HG02763 (cell line): ENCODE data around the gene WDR90.
A peak's percentile ranks its signal among the peaks of the same experiment; 100 is the strongest.

Source experiments
- ATAC-seq: cut with Tn5 transposase; IDR thresholded peaks from one replicate; pipeline ENCODE4 v1.9.1; 2021; ENCODE audit warnings: mild to moderate bottlenecking, moderate library complexity; ENCODE audit not compliant: unreplicated experiment

Gene WDR90

DNA sequence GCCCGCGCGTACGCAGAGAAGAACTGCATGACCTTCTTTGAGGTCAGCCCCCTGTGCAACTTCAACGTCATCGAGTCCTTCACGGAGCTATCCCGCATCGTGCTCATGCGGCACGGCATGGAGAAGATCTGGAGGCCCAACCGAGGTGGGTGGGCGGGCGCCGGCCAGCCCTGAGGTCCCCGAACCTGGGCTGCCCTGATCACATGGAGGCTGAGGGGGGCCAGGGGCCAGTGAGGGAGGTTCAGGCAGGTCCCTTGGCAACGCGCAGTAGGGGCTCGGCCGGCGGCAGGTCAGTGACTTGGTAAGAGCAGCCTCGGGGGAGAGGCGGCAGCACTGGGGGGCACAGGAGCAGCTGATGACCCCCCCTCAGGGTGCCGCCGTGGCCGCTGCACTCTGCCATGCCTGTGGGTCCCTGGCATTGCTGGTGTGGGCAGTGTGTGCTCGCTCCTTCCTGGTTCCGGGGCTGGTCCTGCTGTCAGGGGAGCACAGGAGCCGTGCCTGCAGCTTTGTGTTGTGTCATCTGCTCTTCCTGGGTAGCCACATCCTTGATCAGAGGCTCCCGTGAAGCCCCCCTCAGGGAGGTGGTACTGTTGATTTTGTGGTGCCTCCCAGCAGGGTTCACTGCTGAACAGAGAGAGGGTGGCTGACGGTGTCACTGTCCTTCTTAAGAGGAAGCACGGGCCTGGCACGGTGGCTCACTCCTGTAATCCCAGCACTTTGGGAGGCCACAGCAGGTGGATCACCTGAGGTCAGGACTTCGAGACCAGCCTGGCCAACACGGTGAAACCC is 23.0 kb upstream of the WDR90 start:
- ATAC-seq = no peak

DNA sequence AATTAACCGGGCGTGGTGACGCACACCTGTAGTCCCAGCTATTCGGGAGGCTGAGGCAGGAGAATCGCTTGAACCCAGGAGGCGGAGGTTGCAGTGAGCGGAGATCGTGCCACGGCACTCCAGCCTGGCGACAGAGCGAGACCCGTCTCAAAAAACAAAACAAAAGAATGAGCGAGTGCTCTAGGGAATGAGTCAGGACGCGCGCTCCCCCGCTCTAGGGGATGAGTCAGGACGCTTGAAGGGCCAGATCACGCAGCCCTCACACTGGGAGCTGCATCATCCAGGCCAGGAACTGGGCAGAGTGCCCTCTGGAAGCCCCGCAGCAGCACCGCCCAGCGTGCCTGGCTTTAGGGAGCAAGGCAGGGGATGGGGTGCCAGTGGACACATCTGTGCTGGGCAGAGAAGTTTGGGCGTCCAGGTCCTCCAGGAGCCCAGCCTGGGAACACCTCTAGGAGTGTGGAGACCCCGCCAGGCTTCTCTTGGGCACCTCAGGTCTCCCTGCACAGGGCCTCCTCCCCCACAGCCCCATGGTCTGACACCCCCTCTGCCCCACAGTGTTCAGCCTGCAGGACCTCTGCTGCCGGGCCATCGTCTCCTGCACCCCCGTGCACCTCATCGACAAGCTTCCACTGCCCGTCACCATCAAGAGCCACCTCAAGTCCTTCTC is 22.2 kb upstream of the WDR90 start:
- ATAC-seq = no peak

DNA sequence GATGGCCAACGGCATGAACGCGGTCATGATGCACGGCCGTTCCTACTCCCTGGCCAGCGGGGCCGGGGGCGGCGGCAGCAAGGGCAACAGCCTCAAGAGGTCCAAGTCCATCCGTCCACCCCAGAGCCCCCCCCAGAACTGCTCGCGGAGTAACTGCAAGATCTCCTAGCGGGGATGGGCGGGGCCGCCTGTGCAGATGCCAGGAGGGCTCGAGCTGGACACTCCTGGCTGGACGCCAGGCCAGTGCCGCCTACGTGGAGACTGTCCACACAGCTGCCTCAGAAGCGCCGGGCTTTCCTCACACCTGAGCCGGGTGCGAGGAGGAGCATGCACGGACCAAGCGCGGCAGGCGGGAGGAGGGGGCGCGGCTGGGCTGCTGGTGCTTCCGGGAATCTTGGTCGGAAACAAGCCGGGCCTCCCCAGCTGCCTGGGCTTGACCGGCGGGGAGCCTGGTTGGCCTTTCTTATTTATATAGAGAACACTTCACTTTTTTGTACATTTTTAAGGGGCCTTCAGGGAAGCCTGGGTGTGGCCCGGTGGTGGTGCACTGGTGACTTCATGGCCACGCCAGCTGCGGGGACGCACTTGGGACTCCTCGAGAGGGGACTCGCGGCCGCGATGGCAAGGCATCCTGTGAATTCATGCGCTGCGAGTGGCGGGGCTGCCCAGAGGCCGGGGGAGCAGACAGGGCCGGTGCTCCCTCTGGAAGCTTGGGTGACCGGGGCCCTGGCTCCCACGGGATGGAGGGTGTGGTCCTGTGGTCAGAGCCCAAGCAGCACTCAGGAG is 21.5 kb upstream of the WDR90 start:
- ATAC-seq = no peak

- no peak for ATAC-seq
These were observed 20.7 kb upstream of the WDR90 start for GRCh38 chr16:628321-629061.

- ATAC-seq = no peak
These were observed 19.9 kb upstream of the WDR90 start for GRCh38 chr16:629185-629832.

GRCh38 chr16:629833-630248 is 19.3 kb upstream of the WDR90 start:
- ATAC-seq = no peak

GRCh38 chr16:630249-630814 is 18.8 kb upstream of the WDR90 start:
- no peak for ATAC-seq

DNA sequence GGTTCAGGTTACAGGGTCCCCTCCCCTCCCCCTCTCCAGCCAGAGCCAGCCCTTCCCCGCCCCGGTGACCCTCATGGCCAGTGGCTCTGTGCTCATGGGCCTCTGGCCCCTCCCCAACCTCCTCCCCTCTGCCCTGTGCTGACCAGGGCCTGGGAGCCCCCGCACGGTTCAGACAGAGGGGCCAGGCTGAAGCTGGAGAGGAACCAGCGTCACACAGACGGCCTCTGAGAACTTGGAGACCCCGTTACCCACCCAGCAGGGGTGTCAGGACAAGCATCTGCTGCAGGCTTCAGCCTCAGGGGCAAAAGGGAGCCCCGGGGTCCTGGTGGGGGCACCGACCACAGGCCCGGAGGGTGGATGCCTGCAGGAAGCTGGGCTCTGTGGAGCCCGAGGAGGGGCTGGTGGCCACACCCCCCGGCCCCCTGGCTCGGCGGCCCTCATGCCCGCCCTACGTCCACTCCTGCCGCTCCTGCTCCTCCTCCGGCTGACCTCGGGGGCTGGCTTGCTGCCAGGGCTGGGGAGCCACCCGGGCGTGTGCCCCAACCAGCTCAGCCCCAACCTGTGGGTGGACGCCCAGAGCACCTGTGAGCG is 18.3 kb upstream of the WDR90 start, which contains the start of gene WFIKKN1:
WFIKKN1 (plus strand) TSS at position 171 of the 591 bp plus-strand sequence; CDS start at position 440, 269 bp downstream.
- ATAC-seq = no peak

DNA sequence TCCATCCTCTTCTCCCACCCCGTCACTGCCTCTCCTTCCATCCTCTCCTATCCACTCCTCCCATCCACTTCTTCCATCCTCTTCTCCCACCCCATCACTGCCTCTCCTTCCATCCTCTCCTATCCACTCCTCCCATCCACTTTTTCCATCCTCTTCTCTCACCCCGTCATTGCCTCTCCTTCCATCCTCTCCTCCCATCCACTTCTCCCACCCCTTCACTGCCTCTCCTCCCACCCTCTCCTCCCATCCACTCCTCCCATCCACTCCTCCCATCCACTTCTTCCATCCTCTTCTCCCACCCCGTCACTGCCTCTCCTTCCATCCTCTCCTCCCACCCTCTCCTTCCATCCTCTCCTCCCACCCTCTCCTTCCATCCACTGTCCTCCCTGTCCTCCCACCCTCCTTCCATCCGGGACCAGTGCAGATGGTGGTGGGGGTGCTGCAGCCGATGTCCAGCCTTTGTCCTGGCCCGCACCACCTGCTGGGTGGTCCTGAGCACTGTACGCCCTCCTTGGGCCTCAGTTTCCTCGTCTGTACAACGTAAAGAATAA is 17.3 kb upstream of the WDR90 start:
- no peak for ATAC-seq

DNA sequence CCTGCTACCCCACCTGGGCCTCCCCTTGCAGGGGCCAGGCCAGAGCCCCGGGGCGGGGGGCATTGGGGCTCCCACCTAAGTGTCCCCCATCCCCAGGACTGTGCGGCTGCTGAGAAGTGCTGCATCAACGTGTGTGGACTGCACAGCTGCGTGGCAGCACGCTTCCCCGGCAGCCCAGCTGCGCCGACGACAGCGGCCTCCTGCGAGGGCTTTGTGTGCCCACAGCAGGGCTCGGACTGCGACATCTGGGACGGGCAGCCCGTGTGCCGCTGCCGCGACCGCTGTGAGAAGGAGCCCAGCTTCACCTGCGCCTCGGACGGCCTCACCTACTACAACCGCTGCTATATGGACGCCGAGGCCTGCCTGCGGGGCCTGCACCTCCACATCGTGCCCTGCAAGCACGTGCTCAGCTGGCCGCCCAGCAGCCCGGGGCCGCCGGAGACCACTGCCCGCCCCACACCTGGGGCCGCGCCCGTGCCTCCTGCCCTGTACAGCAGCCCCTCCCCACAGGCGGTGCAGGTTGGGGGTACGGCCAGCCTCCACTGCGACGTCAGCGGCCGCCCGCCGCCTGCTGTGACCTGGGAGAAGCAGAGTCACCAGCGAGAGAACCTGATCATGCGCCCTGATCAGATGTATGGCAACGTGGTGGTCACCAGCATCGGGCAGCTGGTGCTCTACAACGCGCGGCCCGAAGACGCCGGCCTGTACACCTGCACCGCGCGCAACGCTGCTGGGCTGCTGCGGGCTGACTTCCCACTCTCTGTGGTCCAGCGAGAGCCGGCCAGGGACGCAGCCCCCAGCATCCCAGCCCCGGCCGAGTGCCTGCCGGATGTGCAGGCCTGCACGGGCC is 16.5 kb upstream of the WDR90 start:
- ATAC-seq = no peak

DNA sequence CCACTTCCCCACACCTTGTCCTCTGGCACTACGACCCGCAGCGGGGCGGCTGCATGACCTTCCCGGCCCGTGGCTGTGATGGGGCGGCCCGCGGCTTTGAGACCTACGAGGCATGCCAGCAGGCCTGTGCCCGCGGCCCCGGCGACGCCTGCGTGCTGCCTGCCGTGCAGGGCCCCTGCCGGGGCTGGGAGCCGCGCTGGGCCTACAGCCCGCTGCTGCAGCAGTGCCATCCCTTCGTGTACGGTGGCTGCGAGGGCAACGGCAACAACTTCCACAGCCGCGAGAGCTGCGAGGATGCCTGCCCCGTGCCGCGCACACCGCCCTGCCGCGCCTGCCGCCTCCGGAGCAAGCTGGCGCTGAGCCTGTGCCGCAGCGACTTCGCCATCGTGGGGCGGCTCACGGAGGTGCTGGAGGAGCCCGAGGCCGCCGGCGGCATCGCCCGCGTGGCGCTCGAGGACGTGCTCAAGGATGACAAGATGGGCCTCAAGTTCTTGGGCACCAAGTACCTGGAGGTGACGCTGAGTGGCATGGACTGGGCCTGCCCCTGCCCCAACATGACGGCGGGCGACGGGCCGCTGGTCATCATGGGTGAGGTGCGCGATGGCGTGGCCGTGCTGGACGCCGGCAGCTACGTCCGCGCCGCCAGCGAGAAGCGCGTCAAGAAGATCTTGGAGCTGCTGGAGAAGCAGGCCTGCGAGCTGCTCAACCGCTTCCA is 15.7 kb upstream of the WDR90 start:
- ATAC-seq = no peak

GRCh38 chr16:634051-634670 is 15.0 kb upstream of the WDR90 start:
- ATAC-seq = no peak

DNA sequence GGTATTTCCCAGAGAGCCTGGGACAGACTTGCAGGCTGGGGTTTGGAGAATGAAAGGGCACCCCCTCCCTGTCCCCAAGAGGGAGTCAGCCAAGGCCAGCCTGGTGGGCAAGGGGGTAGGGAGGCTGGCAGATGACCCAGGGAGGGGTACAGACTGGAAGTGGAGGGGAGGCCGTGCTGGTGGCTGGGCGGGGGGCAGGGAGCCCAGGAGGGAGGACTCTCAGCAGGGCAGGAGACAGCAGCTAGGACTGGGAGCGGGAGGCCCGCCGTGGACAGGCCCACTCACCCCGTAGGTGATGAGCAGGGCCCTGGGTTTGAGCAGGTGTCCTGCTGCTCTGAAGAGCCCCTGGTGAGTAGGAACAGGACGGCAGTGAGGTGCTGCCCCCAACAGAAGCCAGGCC is 14.2 kb upstream of the WDR90 start:
- ATAC-seq = no peak

DNA sequence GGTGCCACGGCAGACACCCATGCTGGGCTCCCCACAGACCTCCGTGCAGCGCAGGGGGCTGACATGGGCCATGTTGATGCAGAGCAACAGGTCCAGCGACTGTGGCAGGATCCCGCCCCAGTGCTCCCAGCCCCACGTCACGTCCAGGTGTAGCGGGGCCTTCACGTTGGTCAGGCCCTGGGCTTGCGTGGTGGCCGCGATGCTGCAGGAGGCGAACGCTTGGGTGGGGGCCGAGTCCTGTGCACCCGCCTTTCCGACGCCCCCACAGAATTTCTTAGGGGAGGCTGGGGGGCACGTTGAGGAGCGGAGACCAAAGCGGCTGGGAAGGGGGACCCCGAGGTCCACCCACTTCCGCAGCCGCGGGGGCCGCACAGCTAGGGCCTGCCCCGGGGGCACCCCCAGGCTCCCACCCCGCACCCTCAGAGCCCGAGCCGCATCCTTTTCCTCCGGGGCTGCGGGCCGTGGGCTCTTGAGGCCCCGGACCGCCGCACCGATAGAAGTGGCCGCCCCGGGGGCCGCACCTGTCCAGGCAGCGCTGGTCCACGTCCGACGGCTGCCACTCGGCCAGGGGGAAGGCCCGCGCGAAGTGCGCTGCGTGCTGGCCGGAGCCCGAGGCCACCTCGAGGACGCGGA is 13.5 kb upstream of the WDR90 start:
- no peak for ATAC-seq

DNA sequence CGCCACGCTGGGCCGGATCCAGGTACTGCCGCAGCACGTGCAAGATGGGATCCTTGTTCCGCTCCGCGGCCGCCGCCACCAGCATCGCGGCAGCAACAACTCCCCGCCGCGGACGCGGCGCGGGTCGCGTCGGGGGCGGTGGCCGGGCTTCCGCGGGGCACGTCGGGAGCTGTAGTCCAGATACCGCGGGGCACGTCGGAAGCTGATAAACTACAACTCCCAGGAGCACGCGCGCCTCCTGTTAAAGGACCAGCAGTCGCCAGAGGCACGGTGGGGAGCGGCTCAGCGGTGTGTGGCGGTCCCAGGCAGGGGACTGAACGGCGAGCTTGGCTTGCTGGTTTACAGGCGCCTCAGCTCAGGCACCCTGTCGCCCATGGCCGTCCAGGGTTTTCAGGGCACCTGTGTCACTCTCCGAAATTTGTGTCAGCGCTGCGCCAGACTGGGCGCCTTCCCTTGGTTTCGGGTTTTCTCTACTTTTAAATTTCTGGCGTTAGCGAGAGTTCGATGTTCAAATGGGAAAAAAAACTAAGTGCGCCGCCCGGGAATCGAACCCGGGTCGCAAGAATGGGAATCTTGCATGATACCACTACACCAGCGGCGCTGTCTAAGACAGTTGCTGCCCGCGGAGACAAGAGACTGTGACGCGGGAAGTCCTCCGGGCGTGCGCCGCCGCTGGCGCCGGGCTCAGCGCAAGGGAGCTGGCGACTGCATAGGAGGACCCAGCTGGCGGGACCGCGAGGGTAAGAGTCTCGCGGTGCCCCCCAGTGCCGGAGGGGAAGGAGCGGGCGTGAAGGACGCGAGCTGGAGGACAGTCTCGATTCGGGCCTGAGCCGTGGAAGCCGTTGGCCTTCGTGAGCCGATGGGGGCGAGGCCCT is 12.7 kb upstream of the WDR90 start, which contains the start of gene METTL26:
METTL26 (minus strand) TSS at position 100 of the 875 bp plus-strand sequence; CDS start at position 85, 15 bp downstream.
- peak; percentile 76 for ATAC-seq
